Caco-2 (cell line): ENCODE data around the gene RHBDD1. TPM values are rescaled to one million over a fixed set of nuclear protein-coding genes. Genes with fewer than 3 reads are reported as not detected.

Experiments
- BruUV-seq: library from RNA; stranded (reverse); fragments of 400-500 nt; replicated peaks from 2 replicates; lab custom pipeline; 2021; lab: Mats Ljungman, UMichigan
- CTCF ChIA-PET: fragments of 300-600 bp; sonication (Branson Sonifier 250); formaldehyde crosslinking; loops from one replicate; lab custom pipeline; 2022; ENCODE audit warnings: antibody characterized with exemption; lab: Charles Lee
- POLR2A ChIA-PET: fragments of 300-600 bp; sonication (Branson Sonifier 250); formaldehyde crosslinking; loops from one replicate; lab custom pipeline; 2022; ENCODE audit warnings: antibody characterized with exemption; lab: Charles Lee
- DNase-seq, 2 experiments: peaks; one replicate each; pipeline versions ENCODE4 v3.0.0 to v3.0.0-alpha.2; 2020 to 2022
- H3K27me3 ChIP-seq: replicated peaks from 2 replicates; pipeline ENCODE4 v1.6.0; 2011; ENCODE audit warnings: low read length; ENCODE audit not compliant: control insufficient read depth, insufficient read depth
- H3K36me3 ChIP-seq: 2 replicates; pipeline ENCODE4 v1.5.1; 2011; ENCODE audit warnings: low read length; ENCODE audit not compliant: control insufficient read depth, insufficient read depth
- H3K4me1 ChIP-seq: fragments of 250-450 bp; sonication (Bioruptor Pico); 2 replicates; pipeline ENCODE4 v1.5.1; 2020; ENCODE audit warnings: mild to moderate bottlenecking
- H3K4me3 ChIP-seq: 2 replicates; pipeline ENCODE4 v1.5.1; 2011; ENCODE audit warnings: low read depth, mild to moderate bottlenecking, control low read depth, low read length
- H3K9me3 ChIP-seq: fragments of 250-450 bp; sonication (Bioruptor Pico); 2 replicates; pipeline ENCODE4 v1.5.1; 2020; ENCODE audit warnings: mild to moderate bottlenecking, moderate library complexity
- H3K27ac Mint-ChIP-seq: one replicate; pipeline ENCODE4 v1.8.0; 2022; ENCODE audit warnings: mixed read lengths; ENCODE audit not compliant: unreplicated experiment
- H3K27me3 Mint-ChIP-seq: one replicate; pipeline ENCODE4 v1.8.0; 2022; ENCODE audit warnings: mixed read lengths; ENCODE audit not compliant: insufficient read depth, unreplicated experiment
- H3K36me3 Mint-ChIP-seq: one replicate; pipeline ENCODE4 v1.8.0; 2022; ENCODE audit warnings: mild to moderate bottlenecking, mixed read lengths; ENCODE audit not compliant: insufficient read depth, unreplicated experiment
- H3K4me1 Mint-ChIP-seq: one replicate; pipeline ENCODE4 v1.8.0; 2022; ENCODE audit warnings: low read depth, mixed read lengths; ENCODE audit not compliant: unreplicated experiment
- H3K4me3 Mint-ChIP-seq: one replicate; pipeline ENCODE4 v1.8.0; 2022; ENCODE audit warnings: mild to moderate bottlenecking, moderate library complexity, mixed read lengths; ENCODE audit not compliant: unreplicated experiment
- H3K9me3 Mint-ChIP-seq: one replicate; pipeline ENCODE4 v1.8.0; 2022; ENCODE audit warnings: mixed read lengths; ENCODE audit not compliant: unreplicated experiment
- intact Hi-C: fragments of 100-400 bp; cut with micrococcal nuclease; formaldehyde crosslinking; loops from one replicate; pipeline ENCODE4 v1.10.0; 2022; ENCODE audit not compliant: unreplicated experiment
- total RNA-seq: library from RNA; stranded (reverse); gene quantifications from 2 replicates; pipeline ENCODE4 v1.2.3, GENCODE V29; 2022
- TF ChIP-seq, protein P1 (sequence below), 2 experiments: fragments of 200-600 bp in 1 of 2; IDR thresholded peaks; 1 replicate in 1 of 2; 2 replicates in 1 of 2; pipeline versions ENCODE4 v1.5.1 to v1.8.0; 2011 to 2022; ENCODE audit warnings: antibody characterized with exemption in 1 of 2, control low read depth in 1 of 2, inconsistent platforms in 1 of 2, low read depth in 1 of 2, low read length in 1 of 2, mild to moderate bottlenecking in 1 of 2, moderate library complexity in 1 of 2; ENCODE audit not compliant: insufficient read depth in 1 of 2, severe bottlenecking in 1 of 2, unreplicated experiment in 1 of 2

RHBDD1 gene
- total RNA-seq, 1 experiment from 2014 or later, result 14.3 TPM

DNA sequence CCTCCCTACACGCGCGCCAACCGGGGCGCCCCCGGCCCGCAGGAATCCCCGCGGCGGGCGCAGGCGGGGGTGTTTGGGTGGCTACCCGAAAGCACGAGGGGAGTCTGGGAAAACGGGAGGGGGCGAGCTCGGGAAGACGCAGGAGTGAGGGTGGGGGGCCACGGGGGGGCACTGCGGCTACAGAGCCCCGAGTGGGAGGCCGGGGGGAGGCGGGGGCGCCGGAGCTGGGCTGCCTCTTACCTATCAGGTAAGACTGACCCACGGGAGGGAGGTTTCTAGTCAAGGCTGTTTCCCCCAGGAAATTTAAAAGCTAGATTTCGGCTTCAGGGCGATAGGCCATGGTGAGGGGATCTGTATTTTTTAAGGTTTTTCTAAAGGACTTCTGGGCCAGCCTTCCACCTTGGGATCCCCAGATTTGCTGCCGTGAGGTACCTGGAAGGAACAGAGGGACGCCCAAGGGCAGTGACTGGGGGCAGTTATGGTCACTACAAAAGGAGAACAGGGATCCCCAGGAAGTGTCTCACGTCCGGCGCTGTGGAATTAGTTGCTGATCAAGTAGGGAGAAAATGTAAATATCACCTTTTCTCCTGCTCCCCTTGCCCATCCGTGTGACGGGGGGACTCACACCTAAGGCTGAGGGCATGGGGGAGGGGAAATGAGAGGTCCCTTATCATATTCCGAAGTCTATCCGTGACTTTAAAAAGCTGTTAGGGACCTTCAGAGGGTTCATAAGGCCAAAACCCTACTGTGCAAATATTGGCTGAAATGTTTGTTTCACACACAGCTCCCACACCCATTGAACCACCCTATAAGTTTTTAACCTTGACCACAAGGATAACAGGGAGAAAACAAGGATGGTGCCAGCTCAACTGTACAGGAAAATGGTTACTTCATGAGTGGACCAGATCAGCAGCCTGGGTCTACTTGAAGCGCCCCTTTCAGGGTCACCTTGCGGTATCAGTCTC lies 35.6 kb upstream of the RHBDD1 start:
- Mint-ChIP-seq H3K27me3 (no peaks in the 10 kb centered on the region), H3K36me3 (peaks cover 31% of the 10 kb centered on the region), H3K9me3 (no peaks in the 10 kb centered on the region), H3K4me3 (peak overlapping the region; percentile 85), H3K27ac (peak overlapping the region; percentile 71), H3K4me1 (peaks cover 5% of the 10 kb centered on the region)
- H3K9me3 ChIP-seq, result no peaks in the 10 kb centered on the region
- DNase-seq, result peak in 1 of 2 experiments; percentile 64
- peaks cover 26% of the 10 kb centered on the region for H3K4me1 ChIP-seq
- intact Hi-C loops, result loop anchor here (1.0 to 10.0 kb wide), 7 partner anchors 36 to 768 kb away; partner anchors contain the start of gene RHBDD1
- BruUV-seq, result TSS peak; percentile 22
- H3K36me3 ChIP-seq, result peaks cover 6% of the 10 kb centered on the region
- TF ChIP-seq, protein P1, sequence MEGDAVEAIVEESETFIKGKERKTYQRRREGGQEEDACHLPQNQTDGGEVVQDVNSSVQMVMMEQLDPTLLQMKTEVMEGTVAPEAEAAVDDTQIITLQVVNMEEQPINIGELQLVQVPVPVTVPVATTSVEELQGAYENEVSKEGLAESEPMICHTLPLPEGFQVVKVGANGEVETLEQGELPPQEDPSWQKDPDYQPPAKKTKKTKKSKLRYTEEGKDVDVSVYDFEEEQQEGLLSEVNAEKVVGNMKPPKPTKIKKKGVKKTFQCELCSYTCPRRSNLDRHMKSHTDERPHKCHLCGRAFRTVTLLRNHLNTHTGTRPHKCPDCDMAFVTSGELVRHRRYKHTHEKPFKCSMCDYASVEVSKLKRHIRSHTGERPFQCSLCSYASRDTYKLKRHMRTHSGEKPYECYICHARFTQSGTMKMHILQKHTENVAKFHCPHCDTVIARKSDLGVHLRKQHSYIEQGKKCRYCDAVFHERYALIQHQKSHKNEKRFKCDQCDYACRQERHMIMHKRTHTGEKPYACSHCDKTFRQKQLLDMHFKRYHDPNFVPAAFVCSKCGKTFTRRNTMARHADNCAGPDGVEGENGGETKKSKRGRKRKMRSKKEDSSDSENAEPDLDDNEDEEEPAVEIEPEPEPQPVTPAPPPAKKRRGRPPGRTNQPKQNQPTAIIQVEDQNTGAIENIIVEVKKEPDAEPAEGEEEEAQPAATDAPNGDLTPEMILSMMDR (IDR thresholded peaks at IDR 0.05; ENCODE audit: insufficient read depth in 1 of 2, low read depth in 1 of 2, low read length in 1 of 2, severe bottlenecking in 1 of 2, unreplicated experiment in 1 of 2), result no peak
- no peaks in the 10 kb centered on the region for H3K27me3 ChIP-seq
- peak overlapping the region; percentile 81 for H3K4me3 ChIP-seq
- POLR2A ChIA-PET, result interaction anchor here (0.6 kb wide), 1 partner anchor 966 kb away, joined by 4 read pairs; no protein-coding TSS in a partner anchor
- CTCF ChIA-PET, result interaction anchor here (0.6 to 0.9 kb wide), 2 partner anchors 185 to 878 kb away, joined by 4 to 5 read pairs; no protein-coding TSS in a partner anchor

DNA sequence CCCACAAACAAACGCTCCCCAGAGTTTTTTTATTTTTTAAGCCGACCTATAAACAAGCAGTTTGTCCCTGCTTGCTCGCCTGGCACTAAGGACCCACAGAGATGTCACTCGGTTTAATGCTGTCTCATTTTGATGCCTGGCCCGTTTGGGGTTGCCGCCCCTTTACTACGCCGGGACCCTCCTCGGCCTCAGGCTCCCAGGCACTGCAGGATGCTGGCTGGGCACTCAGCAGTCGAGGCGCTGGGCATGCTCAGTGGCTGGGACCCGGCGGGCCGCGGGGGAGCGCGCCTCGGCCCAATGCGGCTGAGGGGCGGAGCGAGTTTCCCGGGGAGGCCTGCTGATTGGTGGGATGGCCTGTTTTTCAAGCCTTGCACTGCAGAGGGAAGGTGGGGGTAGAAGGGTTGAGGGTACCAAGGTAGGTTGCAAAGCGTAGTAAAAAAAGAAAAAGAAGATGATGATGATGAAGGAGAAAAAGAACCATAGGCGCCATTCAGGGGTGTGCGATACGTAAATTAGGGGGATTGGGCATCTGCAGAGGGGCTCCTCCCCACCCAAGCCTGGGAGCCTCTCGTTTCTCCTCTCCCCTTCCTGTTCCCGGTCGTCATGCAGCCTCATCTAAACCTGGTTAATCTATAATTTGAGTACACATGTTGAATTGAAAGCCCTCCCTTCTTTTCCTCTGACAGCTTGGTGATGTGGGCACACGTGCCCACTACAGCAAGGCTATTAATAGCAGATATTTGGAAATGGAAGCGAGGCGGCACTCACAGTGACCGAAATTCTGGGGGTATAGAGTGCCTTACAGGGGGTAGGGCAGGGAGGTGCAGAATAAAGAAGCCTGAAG lies 34.7 kb upstream of the RHBDD1 start:
- Mint-ChIP-seq H3K36me3 (peaks cover 27% of the 10 kb centered on the region), H3K4me1 (peaks cover 5% of the 10 kb centered on the region), H3K9me3 (no peaks in the 10 kb centered on the region), H3K27ac (peak overlapping the region; percentile 71), H3K27me3 (no peaks in the 10 kb centered on the region), H3K4me3 (peak overlapping the region; percentile 85)
- peaks cover 5% of the 10 kb centered on the region for H3K36me3 ChIP-seq
- intact Hi-C loops, result loop anchor here (1.0 to 5.0 kb wide), 6 partner anchors 35 to 769 kb away; partner anchors contain the start of gene RHBDD1
- H3K4me1 ChIP-seq, result peaks cover 18% of the 10 kb centered on the region
- peak; percentile 85 to 88 for DNase-seq
- no peaks in the 10 kb centered on the region for H3K9me3 ChIP-seq
- ChIA-PET CTCF (interaction anchor here (0.9 kb wide), 1 partner anchor 184 kb away, joined by 4 read pairs; no protein-coding TSS in a partner anchor), POLR2A (interaction anchor here (0.6 kb wide), 1 partner anchor 965 kb away, joined by 4 read pairs; no protein-coding TSS in a partner anchor)
- TF ChIP-seq, protein P1 (IDR thresholded peaks at IDR 0.05; ENCODE audit: insufficient read depth in 1 of 2, low read depth in 1 of 2, low read length in 1 of 2, severe bottlenecking in 1 of 2, unreplicated experiment in 1 of 2), result no peak
- no peaks in the 10 kb centered on the region for H3K27me3 ChIP-seq
- peak overlapping the region; percentile 81 for H3K4me3 ChIP-seq
- BruUV-seq, result no TSS peak
